OCI-LY1 (cell line): ENCODE data around the gene C4orf54.

Experiments
- H2AFZ ChIP-seq: fragments of 200-600 bp; sonication (generic), shearing (Covaris generic); 2 replicates; pipeline ENCODE4 v1.6.0; 2014; ENCODE audit warnings: antibody characterized with exemption, mild to moderate bottlenecking, low read length
- H3F3A ChIP-seq: fragments of 200-600 bp; sonication (generic), shearing (Covaris generic); 2 replicates; pipeline ENCODE4 v1.6.0; 2014; ENCODE audit warnings: mild to moderate bottlenecking, antibody characterized with exemption, low read length, moderate library complexity; ENCODE audit not compliant: insufficient read depth
- H3K27ac ChIP-seq: fragments of 200-600 bp; sonication (generic); 2 replicates; pipeline ENCODE4 v1.5.1; 2014; ENCODE audit warnings: low read length, mixed run types, mild to moderate bottlenecking, low read depth; ENCODE audit not compliant: poor library complexity, severe bottlenecking
- H3K27me3 ChIP-seq: fragments of 200-600 bp; sonication (generic); 2 replicates; pipeline ENCODE4 v1.6.0; 2014; ENCODE audit warnings: antibody characterized with exemption, mild to moderate bottlenecking, low read length, moderate library complexity; ENCODE audit not compliant: insufficient read depth
- H3K36me3 ChIP-seq: fragments of 200-600 bp; sonication (generic); 2 replicates; pipeline ENCODE4 v1.6.1; 2014; ENCODE audit warnings: mild to moderate bottlenecking, antibody characterized with exemption, low read length, moderate library complexity, mixed read lengths; ENCODE audit not compliant: insufficient read depth
- H3K4me1 ChIP-seq: fragments of 200-600 bp; sonication (generic); 2 replicates; pipeline ENCODE4 v1.5.1; 2014; ENCODE audit warnings: mild to moderate bottlenecking, low read length, moderate library complexity; ENCODE audit not compliant: insufficient read depth, severe bottlenecking
- H3K4me2 ChIP-seq: fragments of 200-600 bp; sonication (generic), shearing (Covaris generic); 2 replicates; pipeline ENCODE4 v1.6.1; 2014; ENCODE audit warnings: low read length
- H3K4me3 ChIP-seq: fragments of 200-600 bp; sonication (generic); 2 replicates; pipeline ENCODE4 v1.5.1; 2014; ENCODE audit warnings: low read length, low read depth, mild to moderate bottlenecking, mixed read lengths; ENCODE audit not compliant: poor library complexity, severe bottlenecking
- H3K79me2 ChIP-seq: fragments of 200-600 bp; shearing (Covaris generic); 2 replicates; pipeline ENCODE4 v1.6.1; 2016; ENCODE audit warnings: mixed run types, low read length, mixed read lengths; ENCODE audit not compliant: insufficient read depth
- H3K9ac ChIP-seq: fragments of 200-600 bp; sonication (generic), shearing (Covaris generic); 2 replicates; pipeline ENCODE4 v1.6.1; 2014; ENCODE audit warnings: mild to moderate bottlenecking, low read length, mixed read lengths
- H3K9me2 ChIP-seq: fragments of 200-600 bp; sonication (generic), shearing (Covaris generic); 2 replicates; pipeline ENCODE4 v1.6.1; 2014; ENCODE audit warnings: low read depth, mild to moderate bottlenecking, low read length, mixed read lengths
- H3K9me3 ChIP-seq: fragments of 200-600 bp; shearing (Covaris generic); 2 replicates; pipeline ENCODE4 v1.6.1; 2014; ENCODE audit warnings: low read length, mixed read lengths
- H4K20me1 ChIP-seq: fragments of 200-600 bp; sonication (generic), shearing (Covaris generic); 2 replicates; pipeline ENCODE4 v1.6.0; 2016; ENCODE audit warnings: mild to moderate bottlenecking, low read length; ENCODE audit not compliant: insufficient read depth
- EZH2 ChIP-seq: fragments of 200-600 bp; sonication (generic), shearing (Covaris generic); IDR thresholded peaks from 2 replicates; pipeline ENCODE4 v1.8.0; 2017; ENCODE audit warnings: borderline replicate concordance, mixed run types, mild to moderate bottlenecking, antibody characterized with exemption, low read length, moderate library complexity, mixed read lengths
- TF ChIP-seq, protein P1 (sequence below): fragments of 200-600 bp; sonication (generic), shearing (Covaris generic); IDR thresholded peaks from 2 replicates; pipeline ENCODE4 v1.5.1; 2017; ENCODE audit warnings: mild to moderate bottlenecking, antibody characterized with exemption, low read length, moderate library complexity, mixed read lengths

C4orf54 gene

DNA sequence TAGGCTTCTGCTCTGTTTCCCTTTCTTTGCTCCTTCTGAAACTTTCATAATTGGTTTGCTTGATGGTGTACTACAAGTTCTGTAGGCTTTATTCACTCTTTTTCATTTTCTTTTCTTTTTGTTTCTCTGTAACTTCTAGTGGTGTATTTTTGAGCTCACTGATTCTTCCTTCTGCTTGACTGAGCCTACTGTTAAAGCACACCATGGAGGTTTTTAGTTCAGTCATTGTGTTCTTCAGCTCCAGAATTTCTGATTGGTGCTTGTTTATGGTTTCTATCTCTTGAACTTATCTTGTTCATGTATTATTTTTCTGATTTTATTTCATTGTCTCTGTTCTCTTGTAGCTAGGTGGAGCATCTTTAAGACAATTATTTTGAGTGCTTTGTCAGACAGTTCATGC, 33.4 kb upstream of the C4orf54 start:
- Histone ChIP-seq H3K9me2 (no peaks in the 10 kb centered on the region), H3K27ac (no peak overlapping the region), H3K79me2 (no peaks in the 10 kb centered on the region), H3K4me1 (no peaks in the 10 kb centered on the region), H3K4me3 (no peak overlapping the region), H3K4me2 (no peak overlapping the region), H3K9me3 (no peaks in the 10 kb centered on the region), H3K27me3 (no peaks in the 10 kb centered on the region), H4K20me1 (no peaks in the 10 kb centered on the region), H3K9ac (no peak overlapping the region), H3K36me3 (no peaks in the 10 kb centered on the region), H3F3A (no peaks in the 10 kb centered on the region), H2AFZ (no peak overlapping the region)
- TF ChIP-seq, protein P1, sequence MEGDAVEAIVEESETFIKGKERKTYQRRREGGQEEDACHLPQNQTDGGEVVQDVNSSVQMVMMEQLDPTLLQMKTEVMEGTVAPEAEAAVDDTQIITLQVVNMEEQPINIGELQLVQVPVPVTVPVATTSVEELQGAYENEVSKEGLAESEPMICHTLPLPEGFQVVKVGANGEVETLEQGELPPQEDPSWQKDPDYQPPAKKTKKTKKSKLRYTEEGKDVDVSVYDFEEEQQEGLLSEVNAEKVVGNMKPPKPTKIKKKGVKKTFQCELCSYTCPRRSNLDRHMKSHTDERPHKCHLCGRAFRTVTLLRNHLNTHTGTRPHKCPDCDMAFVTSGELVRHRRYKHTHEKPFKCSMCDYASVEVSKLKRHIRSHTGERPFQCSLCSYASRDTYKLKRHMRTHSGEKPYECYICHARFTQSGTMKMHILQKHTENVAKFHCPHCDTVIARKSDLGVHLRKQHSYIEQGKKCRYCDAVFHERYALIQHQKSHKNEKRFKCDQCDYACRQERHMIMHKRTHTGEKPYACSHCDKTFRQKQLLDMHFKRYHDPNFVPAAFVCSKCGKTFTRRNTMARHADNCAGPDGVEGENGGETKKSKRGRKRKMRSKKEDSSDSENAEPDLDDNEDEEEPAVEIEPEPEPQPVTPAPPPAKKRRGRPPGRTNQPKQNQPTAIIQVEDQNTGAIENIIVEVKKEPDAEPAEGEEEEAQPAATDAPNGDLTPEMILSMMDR, result no peak
- TF ChIP-seq EZH2, result no peak

DNA sequence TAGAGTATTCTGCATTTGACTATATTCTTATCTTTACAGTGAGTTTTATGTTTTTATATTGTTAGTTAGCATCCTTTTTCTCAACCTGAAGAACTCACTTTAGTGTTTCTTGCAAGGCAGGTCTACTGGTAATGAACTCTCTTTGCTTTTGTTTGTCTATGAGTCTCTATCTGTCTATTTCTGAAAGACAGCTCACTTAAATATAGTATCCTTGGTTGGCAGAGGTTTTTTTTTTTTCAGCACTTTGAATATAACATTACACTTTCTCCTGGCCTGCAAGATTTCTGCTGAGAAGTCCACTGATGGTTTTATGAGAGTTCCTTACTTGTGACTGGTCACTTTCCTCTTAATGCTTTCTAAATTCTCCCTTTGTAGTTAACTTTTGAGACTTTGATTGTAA, 32.8 kb upstream of the C4orf54 start:
- no peak overlapping the region for H3K4me3 ChIP-seq
- no peaks in the 10 kb centered on the region for H3K36me3 ChIP-seq
- no peaks in the 10 kb centered on the region for H4K20me1 ChIP-seq
- no peaks in the 10 kb centered on the region for H3K9me3 ChIP-seq
- no peaks in the 10 kb centered on the region for H3K4me1 ChIP-seq
- no peak overlapping the region for H3K4me2 ChIP-seq
- H2AFZ ChIP-seq, result no peak overlapping the region
- H3K79me2 ChIP-seq, result no peaks in the 10 kb centered on the region
- TF ChIP-seq EZH2, result no peak
- TF ChIP-seq, protein P1, result no peak
- no peak overlapping the region for H3K9ac ChIP-seq
- no peaks in the 10 kb centered on the region for H3K27me3 ChIP-seq
- no peaks in the 10 kb centered on the region for H3K9me2 ChIP-seq
- H3K27ac ChIP-seq, result no peak overlapping the region
- H3F3A ChIP-seq, result no peaks in the 10 kb centered on the region

DNA sequence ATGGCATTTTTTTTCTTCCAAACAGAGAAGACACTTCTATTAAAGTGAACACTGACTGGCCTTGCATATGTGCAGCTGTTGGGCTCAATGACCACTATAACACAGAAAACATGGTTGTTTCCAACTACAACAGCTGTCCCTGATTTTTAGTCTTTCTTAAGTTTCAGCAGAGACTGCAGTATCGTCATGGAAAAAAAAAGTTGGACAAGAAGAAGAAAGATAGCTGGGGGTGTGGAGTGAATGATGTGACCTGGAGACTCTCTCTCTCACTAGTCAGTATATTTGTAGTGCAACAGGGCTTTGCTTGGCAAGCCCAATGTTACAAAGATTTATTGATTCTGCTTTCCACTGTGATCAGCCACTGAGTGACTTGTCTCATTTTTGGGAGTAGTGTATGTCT, 29.5 kb upstream of the C4orf54 start:
- Histone ChIP-seq H3K36me3 (no peaks in the 10 kb centered on the region), H3F3A (no peaks in the 10 kb centered on the region), H3K9me2 (no peaks in the 10 kb centered on the region), H3K9ac (no peak overlapping the region), H3K27ac (no peak overlapping the region), H3K4me3 (no peak overlapping the region), H2AFZ (no peak overlapping the region), H3K4me2 (no peak overlapping the region), H4K20me1 (no peaks in the 10 kb centered on the region), H3K9me3 (no peaks in the 10 kb centered on the region), H3K79me2 (no peaks in the 10 kb centered on the region), H3K27me3 (no peaks in the 10 kb centered on the region), H3K4me1 (no peaks in the 10 kb centered on the region)
- TF ChIP-seq, protein P1, result no peak
- TF ChIP-seq EZH2, result no peak
